HG02798 (cell line): ENCODE results near the gene ARHGAP32.

Source experiments
- ATAC-seq: cut with Tn5 transposase; IDR thresholded peaks from one replicate; pipeline ENCODE4 v1.9.1; 2021; ENCODE audit warnings: mild to moderate bottlenecking; ENCODE audit not compliant: unreplicated experiment, poor library complexity

Gene ARHGAP32

DNA sequence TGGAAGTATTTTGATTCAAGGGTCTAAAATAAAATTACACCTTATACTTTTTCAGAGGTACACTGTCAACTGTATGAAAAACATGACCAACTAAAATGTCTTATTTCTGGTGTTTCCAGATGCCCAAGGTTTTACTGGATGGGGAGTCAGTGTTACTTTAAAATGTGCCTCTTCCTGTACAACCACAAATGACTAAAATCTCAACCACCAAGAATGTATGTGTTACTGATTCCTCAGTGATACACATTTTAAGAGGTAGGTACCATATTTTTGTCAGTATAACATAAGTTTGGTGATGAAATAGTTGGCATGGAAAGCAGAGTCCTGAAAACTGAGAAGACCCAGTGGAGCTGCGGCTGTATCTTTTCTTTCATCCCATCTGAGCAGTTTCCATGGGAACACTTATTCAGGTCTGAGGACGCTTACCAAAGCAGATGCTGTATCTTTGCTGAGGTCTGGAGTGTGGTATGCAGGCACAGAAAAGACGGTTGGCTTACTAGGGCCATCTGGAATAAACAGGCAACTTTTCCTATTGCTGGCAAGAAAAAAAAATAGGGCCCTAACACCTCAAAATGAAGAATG, 228.3 kb downstream of the ARHGAP32 start:
- ATAC-seq: no peak

DNA sequence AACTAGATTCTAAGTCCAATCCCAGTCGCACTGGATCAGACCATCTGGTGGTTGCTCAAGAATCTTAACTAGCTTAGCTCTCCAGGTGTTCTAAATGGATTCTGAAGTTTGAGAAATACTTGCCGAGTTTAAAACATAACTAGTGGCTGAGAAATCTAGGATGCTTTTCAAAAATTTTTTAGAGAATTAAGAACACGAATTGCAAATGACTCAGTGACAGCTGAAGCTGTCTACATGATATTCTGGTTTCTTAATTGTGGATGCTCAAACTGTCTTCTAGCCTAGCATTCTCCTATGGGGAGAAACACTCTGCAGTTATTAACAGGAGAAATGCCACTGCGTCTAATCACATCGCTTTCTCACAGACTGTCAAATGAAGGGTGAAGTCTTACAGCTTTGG, 229.2 kb downstream of the ARHGAP32 start:
- ATAC-seq: peak; percentile 32

DNA sequence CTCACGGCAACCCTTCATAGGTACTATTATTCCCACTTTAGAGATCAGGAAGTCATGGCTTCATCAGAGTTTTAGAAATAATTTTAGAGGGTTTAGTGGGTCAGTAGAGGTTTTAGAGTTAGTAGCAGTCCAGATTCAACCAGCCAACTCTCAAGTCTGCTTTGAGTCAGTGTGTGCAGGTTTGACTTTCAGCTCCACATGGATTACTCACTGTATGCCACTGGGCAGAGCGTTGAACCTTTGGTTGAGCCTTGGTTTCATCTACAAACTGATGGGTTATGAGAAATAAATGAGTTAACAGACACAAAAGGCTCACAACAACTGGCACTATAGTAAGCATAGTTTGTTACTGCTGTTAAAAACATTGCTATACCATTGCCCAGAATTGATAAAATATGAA, 230.5 kb downstream of the ARHGAP32 start:
- no peak for ATAC-seq

DNA sequence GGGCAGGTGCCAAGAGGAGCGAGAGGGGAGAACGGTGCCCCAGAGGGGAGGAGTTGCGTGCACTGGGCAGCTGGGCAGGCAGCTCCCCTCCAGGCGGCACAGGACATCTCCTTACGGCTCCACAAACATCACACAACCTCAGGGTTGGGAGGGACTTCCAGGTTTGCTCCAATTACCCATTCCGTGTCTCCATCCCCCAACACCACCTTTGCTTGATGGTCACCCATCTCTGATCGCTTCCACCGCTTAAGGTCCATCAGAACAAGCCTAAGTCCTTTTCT, 235.0 kb downstream of the ARHGAP32 start:
- ATAC-seq: no peak

DNA sequence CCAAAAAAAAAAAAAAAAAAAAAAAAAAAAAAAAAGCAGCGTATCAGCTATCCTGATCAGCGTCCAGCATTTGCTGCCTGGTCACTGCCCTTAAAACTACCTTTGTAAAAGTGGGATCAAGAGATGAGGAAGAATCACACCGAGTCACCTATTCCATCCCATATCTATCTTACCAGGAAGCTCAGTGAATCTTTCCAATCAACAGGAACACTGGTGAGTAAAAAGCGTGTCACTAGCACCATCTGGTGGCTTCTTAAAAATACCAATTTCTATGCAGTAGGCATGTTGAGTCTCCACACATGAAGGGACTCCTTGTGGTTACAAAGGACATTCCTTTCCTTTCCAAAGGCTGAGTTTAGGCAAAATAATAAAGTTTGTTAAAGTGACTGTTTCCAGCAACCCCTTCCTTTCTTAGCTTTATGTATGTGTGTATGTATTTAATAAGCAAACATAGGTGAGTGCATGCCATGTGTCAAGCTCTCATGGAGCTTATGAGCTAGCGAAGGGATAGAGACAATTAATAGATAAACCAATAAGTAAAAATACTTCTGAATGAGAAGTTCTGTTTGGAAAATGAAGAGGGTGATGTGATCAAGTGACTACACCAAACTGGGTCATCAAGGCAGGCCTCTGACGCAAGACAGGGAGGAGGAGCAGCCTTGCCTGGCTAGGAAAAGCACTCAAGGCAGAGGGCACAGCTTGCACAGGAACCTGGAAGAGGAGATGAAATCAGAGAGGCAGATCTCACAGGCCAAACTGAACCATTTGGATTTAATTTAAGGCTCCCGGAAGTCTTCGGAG, 235.5 kb downstream of the ARHGAP32 start:
- ATAC-seq: peak; percentile 60

DNA sequence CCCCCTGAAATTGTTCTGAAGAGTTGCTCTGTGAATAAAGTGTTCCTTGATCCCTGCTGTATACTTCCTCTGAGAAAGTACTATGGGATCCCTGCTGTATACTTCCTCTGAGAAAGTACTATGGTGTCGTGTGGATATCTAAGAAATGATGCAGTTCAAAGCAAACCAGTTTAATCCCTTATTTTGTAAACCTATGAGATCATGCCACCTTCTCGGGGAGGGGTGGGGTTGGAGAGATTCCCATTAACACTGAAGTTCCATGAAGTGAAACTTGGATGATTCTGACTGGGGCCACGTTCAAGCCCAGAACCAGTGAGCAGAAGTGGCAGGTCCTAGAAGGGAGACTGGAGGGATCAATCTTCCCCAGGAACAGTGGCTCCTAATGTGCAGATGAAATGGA, 236.5 kb downstream of the ARHGAP32 start:
- ATAC-seq: no peak

DNA sequence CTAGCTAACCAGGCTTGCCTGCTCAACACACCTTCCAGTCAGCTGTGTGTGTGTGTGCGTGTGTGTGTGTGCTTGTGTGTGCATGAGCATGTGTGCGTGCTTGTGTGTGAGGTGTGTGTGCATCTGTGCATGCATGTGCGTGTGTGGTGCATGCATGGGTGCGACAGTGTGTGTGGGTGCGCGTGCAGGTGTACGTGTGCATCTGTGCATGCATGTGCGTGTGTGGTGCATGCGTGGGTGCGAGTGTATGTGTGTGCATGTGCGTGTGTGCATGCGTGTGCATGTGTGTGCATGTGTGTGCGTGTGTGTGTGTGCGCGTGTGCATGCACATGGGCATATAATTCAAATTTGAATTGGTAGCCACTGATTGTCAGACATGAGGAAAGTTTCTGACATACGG, 239.0 kb downstream of the ARHGAP32 start:
- ATAC-seq: no peak

DNA sequence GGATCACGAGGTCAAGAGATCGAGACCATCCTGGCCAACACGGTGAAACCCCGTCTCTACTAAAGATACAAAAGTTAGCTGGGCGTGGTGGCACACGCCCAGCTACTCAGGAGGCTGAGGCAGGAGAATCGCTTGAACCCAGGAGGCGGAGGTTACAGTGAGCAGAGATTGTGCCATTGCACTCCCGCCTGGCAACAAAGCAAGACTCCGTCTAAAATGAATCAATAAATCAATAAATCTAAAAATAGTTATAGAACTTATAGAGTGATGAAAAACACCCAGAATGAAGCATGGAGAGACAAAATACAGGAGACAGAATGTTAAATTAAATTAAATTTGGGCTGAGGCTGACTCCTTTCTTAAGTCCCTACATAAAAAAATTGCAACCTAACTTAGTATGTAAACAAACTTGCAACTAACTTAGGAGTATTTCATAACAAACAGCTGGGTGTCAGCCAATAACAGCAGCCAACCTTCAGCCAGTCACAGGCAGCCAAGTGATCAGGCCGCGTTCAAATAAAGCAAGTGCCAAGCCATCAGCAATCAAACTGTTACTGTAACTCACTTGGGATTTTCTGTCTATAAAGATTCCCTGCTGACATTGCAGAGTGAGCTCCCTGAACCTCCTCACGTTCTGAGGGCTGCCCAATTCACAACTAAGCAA, 242.2 kb downstream of the ARHGAP32 start:
- no peak for ATAC-seq

DNA sequence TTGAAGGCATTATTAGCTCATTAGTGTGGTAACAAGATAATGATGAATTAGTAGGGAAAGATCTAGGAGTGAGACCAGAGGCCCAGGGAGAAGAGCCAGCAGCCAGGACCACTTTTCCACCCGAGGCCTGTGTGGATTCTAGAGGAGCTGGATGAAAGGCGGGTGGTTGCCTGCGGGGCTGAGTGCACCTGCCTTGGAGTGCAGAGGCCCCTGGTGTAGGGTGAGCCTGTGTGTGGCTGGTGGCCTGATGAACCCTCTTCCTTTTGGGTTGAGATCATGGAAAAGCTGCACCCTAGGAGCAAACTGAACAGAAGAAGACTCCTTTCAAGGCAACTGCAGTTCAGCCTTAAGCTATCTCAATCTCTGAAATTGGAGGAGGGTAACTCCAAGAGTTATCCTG, 243.5 kb downstream of the ARHGAP32 start:
- ATAC-seq: no peak

DNA sequence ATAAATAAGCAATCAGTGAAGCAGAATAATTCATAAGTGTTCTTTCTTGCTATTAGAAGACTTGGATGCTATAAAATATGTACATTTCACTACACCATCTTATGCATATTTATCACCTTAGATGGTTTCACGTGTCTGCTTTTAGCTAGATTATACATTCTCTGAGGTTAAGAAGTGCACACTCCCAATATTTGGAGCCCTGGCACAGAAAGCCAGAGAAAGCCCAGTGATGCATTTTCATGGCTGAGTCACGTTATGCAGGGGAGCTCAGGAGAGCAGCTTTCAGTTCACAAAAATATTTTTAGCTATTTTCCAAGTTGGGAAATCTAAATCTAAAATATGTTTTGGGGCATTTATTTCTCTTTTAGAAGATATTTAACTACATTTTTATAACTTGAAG, 244.4 kb downstream of the ARHGAP32 start:
- ATAC-seq: no peak

DNA sequence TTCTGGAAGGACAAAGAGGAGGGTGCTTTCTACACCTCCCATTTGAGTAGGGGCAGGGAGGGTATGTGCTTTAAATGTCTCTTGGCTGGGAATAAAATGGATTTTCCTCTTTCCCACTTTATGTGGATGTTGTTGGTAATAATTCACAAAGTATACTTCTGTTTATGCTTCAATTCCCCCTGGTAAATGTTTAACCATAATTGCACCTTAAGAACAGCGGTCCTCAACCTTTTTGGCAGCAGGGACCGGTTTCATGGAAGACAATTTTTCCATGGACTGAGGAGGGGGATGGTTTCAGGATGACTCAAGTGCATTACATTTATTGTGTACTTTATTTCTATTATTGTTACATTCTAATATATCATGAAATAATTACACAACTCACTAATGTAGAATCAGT, 245.5 kb downstream of the ARHGAP32 start:
- no peak for ATAC-seq

DNA sequence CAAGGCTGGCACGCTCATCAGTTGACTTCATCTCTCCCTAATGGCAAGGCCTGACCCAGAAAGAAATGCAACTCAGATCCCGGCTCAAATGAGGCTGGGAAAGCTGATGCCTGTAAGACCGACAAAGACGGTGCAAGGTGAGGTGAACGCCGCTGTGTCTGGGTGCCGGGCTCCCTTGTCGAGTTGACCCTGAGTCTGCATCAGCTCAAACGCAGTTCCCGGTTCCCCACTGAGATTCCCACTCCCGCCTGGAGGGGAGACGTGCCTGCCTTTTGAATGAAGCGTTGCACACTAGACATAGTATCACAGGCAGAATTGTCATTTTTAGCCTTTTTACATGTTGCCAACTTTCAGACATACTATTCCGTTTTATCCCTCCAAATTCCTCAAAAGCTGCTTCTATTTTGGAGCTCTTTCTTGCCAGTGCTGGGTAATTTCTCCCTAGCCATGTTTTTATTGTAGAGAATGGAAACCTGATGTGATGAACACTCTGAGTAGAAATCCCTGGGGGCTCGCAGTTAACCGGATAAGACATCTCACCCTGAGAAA, 248.6 kb downstream of the ARHGAP32 start:
- no peak for ATAC-seq

DNA sequence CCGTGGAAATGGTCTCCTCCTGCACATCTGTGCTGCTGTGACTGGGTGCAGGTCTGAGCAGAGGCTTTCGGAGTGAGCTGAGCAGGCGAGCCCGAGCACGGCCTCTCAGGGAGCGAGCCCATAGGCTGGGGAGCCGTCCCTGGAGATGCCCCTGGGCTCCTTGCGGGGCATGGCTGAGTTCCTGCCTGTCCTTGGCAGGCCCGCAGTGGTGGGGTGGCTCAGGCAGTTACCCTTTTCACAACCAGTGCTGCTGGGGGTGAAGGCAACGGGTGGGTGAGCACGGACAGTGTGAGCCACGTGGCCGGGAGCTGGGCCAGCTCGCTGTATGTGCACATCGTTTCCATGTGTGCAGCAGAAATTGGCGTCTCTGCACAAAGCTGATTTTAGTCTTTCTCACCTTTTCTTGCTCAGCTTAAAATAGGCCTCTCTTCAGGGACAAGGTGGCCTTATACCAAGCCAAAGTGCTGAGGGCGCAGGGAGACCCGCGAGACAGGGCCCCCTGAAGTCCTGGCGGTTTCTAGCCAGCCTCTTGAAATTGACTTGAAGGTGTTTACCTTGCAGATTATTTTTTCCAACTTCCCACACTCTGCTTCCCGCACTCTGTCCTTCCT, 249.2 kb downstream of the ARHGAP32 start, which contains the start of gene TP53AIP1:
TSS of gene TP53AIP1 (minus strand) at position 55 of the 611 bp plus-strand sequence. CDS start 5,053 bp downstream, outside the sequence.
- no peak for ATAC-seq

DNA sequence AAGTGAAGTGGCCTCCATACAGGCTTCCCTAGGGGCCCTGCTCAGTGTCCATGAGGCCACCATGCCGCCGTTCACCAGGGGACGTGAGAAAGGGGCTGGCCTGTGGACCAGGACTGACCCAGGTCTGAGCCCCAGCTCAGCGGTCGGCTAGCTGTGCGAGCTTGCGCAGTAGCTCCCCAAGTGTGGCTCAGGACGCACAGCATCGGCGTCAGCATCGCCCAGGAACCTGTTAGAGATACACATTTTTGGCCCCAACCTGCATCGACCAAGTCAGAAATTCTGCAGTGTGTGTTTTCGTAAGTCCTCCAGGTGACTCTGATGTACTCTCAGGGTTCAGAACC, 249.9 kb downstream of the ARHGAP32 start:
- no peak for ATAC-seq

DNA sequence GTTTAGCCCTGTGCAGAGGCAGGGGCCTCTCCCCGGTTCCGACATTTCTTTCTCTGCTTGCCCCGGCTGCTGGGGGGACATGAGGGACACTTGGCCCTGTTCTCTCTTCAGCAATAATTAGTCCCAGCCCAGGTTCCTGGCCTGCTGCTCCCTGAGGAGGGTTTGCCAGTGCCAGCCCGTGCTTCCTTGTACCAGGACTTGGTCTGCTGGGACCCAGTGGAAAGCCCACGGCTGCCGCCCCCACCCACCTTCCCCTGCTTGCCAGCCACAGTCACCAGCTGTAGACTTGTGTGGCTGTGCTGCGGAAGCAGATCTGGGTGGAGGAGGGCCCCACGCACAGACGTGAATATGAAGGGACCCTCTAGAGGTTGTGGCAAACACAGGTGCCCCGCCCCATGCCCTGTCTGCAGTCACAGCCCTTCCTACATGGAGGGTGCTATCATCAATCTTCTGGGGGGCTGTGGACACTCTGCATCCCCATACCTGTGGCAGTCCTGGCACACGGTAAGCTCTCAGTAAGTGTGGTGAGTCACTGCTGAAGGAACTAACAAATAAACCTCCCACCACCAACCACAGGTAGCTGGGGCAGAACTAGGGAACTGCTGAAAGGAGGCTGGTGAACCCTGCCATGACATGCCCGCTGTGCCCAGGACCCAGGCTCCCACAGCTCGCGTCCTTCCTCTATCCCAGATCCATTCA, 250.4 kb downstream of the ARHGAP32 start:
- no peak for ATAC-seq

DNA sequence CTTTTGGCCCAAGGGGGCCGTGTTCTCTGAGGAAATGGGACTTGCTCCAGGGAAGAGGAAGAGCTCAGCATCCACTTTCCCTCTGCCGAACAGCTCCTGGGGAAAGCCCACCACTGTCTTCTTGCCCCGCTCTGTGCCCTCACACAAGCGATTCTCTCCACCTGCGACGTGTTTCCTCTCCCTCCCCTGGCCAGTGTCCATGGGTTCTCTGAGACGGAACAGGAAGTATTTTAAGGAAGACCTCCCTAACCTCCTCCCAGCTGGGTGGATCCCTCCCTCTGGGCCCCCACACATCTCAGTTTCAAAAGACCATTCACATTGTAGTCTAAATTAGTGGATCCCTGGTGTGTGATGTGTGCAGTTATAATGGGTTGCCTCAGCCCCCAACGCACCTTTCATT, 251.0 kb downstream of the ARHGAP32 start:
- no peak for ATAC-seq

DNA sequence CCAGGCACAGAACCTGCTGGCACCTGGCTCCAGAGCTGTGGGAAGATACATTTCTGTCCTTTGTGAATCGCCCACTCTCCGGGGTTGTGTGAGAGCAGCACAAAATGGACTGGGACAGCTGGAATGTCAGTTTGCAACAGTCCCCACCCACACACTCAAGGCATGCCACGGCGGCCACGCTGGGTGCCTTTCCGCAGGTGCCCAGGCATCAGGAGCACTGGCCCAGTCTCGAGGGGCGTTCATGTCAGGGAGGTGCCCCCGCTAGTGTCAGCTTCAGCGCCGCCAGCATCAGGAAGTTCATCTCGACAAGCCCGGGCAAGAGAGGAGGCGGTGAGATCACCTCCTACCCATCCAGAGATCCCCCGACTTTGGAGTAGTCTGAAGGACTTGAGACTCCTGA, 251.5 kb downstream of the ARHGAP32 start:
- no peak for ATAC-seq

DNA sequence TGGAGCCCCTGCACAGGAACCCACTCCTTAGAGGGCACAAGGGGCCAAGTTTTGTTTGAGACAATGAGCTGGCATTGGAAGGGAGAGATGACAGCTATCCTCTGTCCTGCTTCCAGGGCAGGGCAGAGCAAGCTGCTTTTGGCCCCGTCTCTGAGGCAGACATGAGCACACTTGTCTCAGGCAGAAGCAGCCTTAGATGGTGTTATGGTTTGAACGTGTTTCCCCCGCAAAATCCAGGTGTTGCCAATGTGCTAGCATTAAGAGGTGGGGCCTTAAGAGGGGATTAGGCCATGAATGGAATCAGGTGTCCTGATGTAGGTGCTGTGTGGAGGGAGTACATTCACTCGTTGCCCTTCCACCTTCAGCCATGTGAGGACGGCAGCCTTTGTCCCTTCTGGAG, 252.0 kb downstream of the ARHGAP32 start:
- ATAC-seq: no peak

DNA sequence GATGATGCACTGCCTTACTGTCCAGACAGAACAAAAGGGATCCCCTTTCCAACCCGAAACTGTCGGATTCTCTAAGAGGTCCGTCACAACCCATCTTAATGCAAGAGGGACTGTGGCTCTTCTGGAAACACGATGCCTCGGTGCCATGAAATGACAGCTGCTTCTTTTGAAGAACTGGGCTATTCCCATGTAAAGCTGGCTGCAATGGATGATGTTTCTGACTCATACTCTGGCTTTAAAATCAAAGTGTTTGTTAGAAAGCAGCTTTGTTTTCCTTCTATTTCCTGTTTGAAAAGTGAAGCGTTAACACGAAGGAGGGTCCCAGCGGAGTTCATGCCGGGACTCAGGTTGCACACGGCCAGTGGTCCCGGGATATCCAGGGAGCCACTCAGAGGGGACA, 252.5 kb downstream of the ARHGAP32 start:
- no peak for ATAC-seq

DNA sequence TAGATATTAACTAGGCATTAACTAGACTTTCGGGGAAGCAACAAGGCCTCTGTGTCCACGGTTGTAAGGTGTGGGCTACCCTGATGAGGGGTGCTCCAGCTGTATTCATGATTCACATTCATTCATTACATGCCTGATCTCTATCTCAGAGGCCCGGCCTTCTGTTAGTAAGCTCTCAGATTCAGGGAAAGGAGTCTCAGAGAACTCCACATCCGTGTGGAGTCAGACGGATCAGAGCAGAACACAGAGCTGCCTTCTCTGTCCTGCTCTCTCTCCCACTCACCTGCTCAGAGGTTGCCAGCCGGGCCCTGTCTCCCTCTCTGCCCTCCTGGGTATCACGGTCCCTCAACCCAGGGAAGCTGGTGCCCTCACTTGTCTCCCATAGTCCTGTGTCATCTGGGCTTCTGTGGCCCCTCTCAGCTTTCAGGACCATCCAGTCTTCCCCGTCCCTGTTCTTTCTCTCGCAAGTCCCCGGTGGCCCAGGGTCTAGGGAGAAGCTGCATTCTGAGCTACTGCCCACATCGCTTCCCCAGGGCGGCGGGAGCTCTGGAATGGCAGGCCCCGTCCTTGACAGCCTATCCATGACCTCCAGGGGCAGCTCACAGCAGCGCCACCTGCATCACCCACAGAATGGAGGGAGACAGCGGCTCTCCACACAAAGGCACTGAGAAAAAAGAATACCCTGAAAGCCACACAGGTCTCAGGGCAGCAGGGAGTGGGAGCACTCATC, 253.8 kb downstream of the ARHGAP32 start:
- ATAC-seq: no peak
